MM.1S (cell line): ENCODE results near the gene ADAMTS15.

ENCODE experiments used
- DNase-seq: peaks from one replicate; pipeline ENCODE4 v3.0.0-alpha.2; 2015
- H2AFZ ChIP-seq: fragments of 300-600 bp; sonication (generic); 2 replicates; pipeline ENCODE4 v1.6.0; 2016; ENCODE audit warnings: antibody characterized with exemption, low read length
- H3F3A ChIP-seq: fragments of 300-600 bp; sonication (generic); 2 replicates; pipeline ENCODE4 v1.6.1; 2016; ENCODE audit warnings: mild to moderate bottlenecking, antibody characterized with exemption, low read length, moderate library complexity, mixed read lengths; ENCODE audit not compliant: insufficient read depth
- H3K27ac ChIP-seq: fragments of 300-600 bp; sonication (generic); 2 replicates; pipeline ENCODE4 v1.5.1; 2016; ENCODE audit warnings: mild to moderate bottlenecking, low read length
- H3K27me3 ChIP-seq: fragments of 300-600 bp; sonication (generic); replicated peaks from 2 replicates; pipeline ENCODE4 v1.6.0; 2016; ENCODE audit warnings: low read length; ENCODE audit not compliant: insufficient read depth
- H3K36me3 ChIP-seq: fragments of 300-600 bp; sonication (generic); replicated peaks from 2 replicates; pipeline ENCODE4 v1.6.1; 2016; ENCODE audit warnings: mild to moderate bottlenecking, low read length, mixed read lengths; ENCODE audit not compliant: insufficient read depth
- H3K4me1 ChIP-seq: fragments of 300-600 bp; sonication (generic); 2 replicates; pipeline ENCODE4 v1.6.1; 2016; ENCODE audit warnings: low read length, mixed read lengths
- H3K4me2 ChIP-seq: fragments of 300-600 bp; sonication (generic); 2 replicates; pipeline ENCODE4 v1.6.0; 2016; ENCODE audit warnings: low read depth, low read length
- H3K4me3 ChIP-seq: fragments of 300-600 bp; sonication (generic); 2 replicates; pipeline ENCODE4 v1.5.1; 2016; ENCODE audit warnings: low read length, mixed read lengths
- H3K79me2 ChIP-seq: fragments of 300-600 bp; sonication (generic); 2 replicates; pipeline ENCODE4 v1.6.1; 2016; ENCODE audit warnings: mixed run types, low read length, mixed read lengths
- H3K9ac ChIP-seq: fragments of 300-600 bp; sonication (generic); 2 replicates; pipeline ENCODE4 v1.6.1; 2016; ENCODE audit warnings: low read length, mixed read lengths
- H3K9me2 ChIP-seq: fragments of 300-600 bp; sonication (generic); replicated peaks from 2 replicates; pipeline ENCODE4 v1.6.1; 2016; ENCODE audit warnings: mild to moderate bottlenecking, low read length, mixed read lengths; ENCODE audit not compliant: insufficient read depth
- H3K9me3 ChIP-seq: fragments of 300-600 bp; sonication (generic); replicated peaks from 2 replicates; pipeline ENCODE4 v1.6.1; 2016; ENCODE audit warnings: mild to moderate bottlenecking, low read length, mixed read lengths; ENCODE audit not compliant: insufficient read depth
- H4K20me1 ChIP-seq: fragments of 300-600 bp; sonication (generic); 2 replicates; pipeline ENCODE4 v1.6.1; 2016; ENCODE audit warnings: mild to moderate bottlenecking, low read length, moderate library complexity, mixed read lengths; ENCODE audit not compliant: insufficient read depth
- CTCF ChIP-seq: fragments of 300-600 bp; sonication (generic); IDR thresholded peaks from 2 replicates; pipeline ENCODE4 v1.5.1; 2016; ENCODE audit warnings: antibody characterized with exemption, low read length, mixed read lengths
- EZH2 ChIP-seq: fragments of 300-600 bp; sonication (generic); optimal IDR thresholded peaks from 2 replicates; pipeline ENCODE3; 2017; ENCODE audit warnings: low read depth, mild to moderate bottlenecking, antibody characterized with exemption, low read length, mixed read lengths
- EZH2phosphoT487 ChIP-seq: fragments of 300-600 bp; sonication (generic); IDR thresholded peaks from 2 replicates; pipeline ENCODE4 v1.6.1; 2018; ENCODE audit warnings: antibody characterized with exemption, low read length

ADAMTS15 gene

GRCh38 chr11:130404727-130405126 lies 43.7 kb upstream of the ADAMTS15 start:
- no peaks in the 10 kb centered on the region for H3K27me3 ChIP-seq
- H3K4me1 ChIP-seq, result no peaks in the 10 kb centered on the region
- H3K9ac ChIP-seq, result no peak overlapping the region
- no peak overlapping the region for H2AFZ ChIP-seq
- no peak overlapping the region for H3K4me2 ChIP-seq
- no peak for DNase-seq
- no peak overlapping the region for H3K27ac ChIP-seq
- TF ChIP-seq EZH2phosphoT487 (no peak), EZH2 (no peak)
- no peaks in the 10 kb centered on the region for H3F3A ChIP-seq
- H3K79me2 ChIP-seq, result no peaks in the 10 kb centered on the region
- H3K9me2 ChIP-seq, result no peaks in the 10 kb centered on the region
- no peaks in the 10 kb centered on the region for H3K9me3 ChIP-seq
- no peaks in the 10 kb centered on the region for H4K20me1 ChIP-seq
- H3K4me3 ChIP-seq, result no peak overlapping the region
- no peaks in the 10 kb centered on the region for H3K36me3 ChIP-seq

DNA sequence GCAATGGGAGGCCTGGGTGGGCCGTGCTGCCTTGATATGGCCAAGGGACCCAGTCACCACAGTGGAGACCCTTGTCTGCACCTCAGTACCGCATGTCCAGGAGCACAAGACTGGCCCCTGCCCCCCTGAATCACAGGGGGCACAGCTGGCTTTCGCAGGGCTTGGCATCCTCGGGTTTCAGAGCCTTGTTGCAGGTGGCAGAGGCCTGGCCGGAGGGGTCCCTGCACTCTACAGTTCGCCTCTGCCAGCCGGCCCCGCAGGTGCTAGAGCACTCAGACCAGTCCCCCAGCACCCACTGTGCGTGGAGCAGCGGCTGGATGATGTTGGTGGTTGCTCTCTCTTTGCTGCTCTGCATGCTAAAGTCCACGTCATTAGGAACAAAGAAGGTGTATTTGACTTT lies 43.0 kb upstream of the ADAMTS15 start:
- Histone ChIP-seq H3K9ac (no peak overlapping the region), H3K9me3 (no peaks in the 10 kb centered on the region), H3K36me3 (no peaks in the 10 kb centered on the region), H3K4me3 (no peak overlapping the region), H2AFZ (no peak overlapping the region), H3K4me1 (no peaks in the 10 kb centered on the region), H3K9me2 (no peaks in the 10 kb centered on the region), H4K20me1 (no peaks in the 10 kb centered on the region), H3K4me2 (no peak overlapping the region), H3K27ac (no peak overlapping the region), H3K79me2 (no peaks in the 10 kb centered on the region), H3F3A (no peaks in the 10 kb centered on the region), H3K27me3 (no peaks in the 10 kb centered on the region)
- TF ChIP-seq CTCF (no peak), EZH2phosphoT487 (no peak), EZH2 (no peak)
- no peak for DNase-seq

DNA sequence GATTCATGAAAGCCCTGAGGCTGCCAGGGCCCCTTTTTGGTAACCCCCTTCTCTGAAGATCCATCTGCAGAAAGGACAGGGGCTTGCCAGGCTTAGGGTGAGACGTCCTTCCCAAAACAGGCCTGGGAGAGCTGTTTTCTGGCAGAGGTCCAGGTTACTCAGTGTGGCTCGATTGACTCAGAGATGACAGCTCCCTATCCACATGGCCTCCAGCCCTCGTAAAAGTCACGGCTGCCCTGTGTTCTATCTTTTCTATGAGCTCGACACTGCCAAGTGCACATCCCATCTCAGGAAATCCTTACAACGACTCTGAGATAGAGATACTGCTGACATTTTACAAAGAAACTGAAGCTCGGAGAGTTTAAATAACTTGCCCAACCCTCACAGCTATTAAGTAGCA lies 40.5 kb upstream of the ADAMTS15 start:
- Histone ChIP-seq H3K9ac (no peak overlapping the region), H3K27ac (no peak overlapping the region), H3K4me2 (no peak overlapping the region), H3K27me3 (no peaks in the 10 kb centered on the region), H2AFZ (no peak overlapping the region), H3F3A (no peaks in the 10 kb centered on the region), H3K79me2 (no peaks in the 10 kb centered on the region), H3K9me3 (no peaks in the 10 kb centered on the region), H3K4me3 (no peak overlapping the region), H3K36me3 (no peaks in the 10 kb centered on the region), H4K20me1 (no peaks in the 10 kb centered on the region), H3K9me2 (no peaks in the 10 kb centered on the region), H3K4me1 (no peaks in the 10 kb centered on the region)
- DNase-seq, result no peak
- TF ChIP-seq CTCF, result no peak
- no peak for TF ChIP-seq EZH2phosphoT487
- TF ChIP-seq EZH2, result no peak

DNA sequence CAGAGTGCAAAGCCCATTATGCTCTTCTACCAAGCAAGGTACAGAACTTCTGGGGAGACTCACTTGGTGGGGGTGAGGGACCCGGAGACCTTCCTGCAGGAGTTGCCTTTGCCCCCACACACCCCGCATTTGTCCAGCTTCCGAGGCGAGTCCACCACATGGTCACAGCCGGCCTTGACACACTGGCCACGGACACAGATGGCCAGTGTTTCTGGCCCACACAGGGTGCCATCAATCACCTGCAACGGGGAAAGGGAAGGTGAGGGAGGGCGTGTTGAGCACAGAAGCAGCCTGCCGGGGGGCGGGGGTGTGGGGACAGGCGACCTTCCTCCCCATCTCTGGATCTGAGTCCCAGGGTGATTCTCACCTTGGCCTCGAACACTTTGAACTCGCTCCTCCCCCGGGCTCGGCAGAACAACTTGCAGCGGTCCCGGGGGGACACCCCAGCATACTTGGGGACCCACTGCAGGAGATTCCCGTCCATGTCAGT lies 40.0 kb upstream of the ADAMTS15 start:
- H3K9ac ChIP-seq, result no peak overlapping the region
- H3K9me2 ChIP-seq, result no peaks in the 10 kb centered on the region
- no peaks in the 10 kb centered on the region for H3K36me3 ChIP-seq
- H3K79me2 ChIP-seq, result no peaks in the 10 kb centered on the region
- H3K27ac ChIP-seq, result no peak overlapping the region
- no peak overlapping the region for H3K4me3 ChIP-seq
- H3K4me1 ChIP-seq, result no peaks in the 10 kb centered on the region
- H3F3A ChIP-seq, result no peaks in the 10 kb centered on the region
- no peak for TF ChIP-seq CTCF
- no peak for TF ChIP-seq EZH2
- no peak for TF ChIP-seq EZH2phosphoT487
- no peak overlapping the region for H3K4me2 ChIP-seq
- no peak overlapping the region for H2AFZ ChIP-seq
- DNase-seq, result no peak
- no peaks in the 10 kb centered on the region for H3K9me3 ChIP-seq
- no peaks in the 10 kb centered on the region for H3K27me3 ChIP-seq
- no peaks in the 10 kb centered on the region for H4K20me1 ChIP-seq
